ENCODE data around the gene COL23A1.
"Not testable (repeated sequence)": the region's sequence is repeated elsewhere in the genome, so short reads cannot be mapped to it uniquely, and the experiment has no call there.

COL23A1 gene

DNA sequence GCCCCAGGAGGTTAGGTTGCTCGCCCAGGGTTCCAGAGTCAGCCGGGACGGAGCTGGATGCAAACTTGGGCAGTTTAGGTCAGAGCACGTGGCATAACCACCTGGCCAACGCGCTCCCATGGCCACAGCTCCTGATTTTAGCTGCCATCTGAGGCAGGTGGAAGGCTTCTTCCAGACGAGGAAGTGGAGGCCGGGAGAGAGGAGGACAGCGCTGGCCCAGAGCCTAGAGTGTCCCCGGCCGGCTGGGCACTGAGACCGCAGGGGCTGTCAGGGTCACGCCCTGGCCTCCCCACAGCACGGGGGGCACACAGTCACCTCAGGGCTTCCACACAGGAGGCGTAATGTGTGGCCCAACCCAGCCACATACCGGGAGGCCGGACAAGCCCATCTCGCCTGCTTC, 341.4 kb downstream of the COL23A1 start:
- no peak for DNase-seq

DNA sequence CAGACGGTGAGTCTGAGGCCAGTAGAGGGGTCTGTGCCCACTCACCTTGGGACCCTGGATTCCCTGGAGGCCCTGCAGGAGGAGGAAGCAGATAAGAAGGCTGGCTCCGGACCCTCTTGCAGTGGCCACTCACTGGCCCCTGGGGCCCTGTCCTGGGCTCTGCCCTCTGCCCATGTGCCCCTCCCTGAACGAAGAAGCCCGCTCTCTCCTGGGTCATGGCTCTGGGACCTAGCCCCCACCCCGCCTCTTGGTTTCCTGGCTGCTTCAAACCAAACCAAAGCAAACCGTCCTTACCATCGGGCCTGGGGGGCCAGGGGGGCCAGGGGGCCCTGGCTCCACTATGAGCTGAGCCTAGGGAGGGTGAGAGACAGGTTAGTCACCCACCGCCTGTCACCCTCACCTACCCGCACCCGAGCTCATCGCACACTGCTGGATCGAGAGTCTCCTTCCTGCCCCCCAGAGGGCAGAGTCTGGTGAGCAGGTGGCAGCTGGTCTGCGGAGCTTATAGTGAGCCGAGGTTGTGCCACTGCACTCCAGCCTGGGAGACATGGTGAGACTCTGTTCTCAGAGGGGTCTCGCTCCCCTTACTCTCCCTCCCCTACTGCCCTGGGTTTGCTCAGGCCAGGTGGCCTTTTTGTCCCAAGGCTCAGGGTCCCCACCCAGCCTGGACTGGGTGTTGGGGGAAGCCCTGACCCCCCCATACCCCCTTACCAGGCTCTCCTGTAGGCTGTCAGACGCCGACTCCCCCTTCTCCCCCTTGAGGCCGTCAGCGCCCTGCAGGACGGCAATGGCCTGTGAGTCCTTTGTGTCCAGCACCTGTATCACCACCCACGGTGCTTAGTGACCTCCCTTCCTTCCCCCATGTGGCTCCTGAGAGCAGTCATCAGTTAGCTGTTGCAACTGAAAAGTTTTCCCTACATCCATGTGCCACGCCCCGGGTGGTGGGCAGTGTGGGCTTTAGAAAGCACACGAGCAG, 342.4 kb downstream of the COL23A1 start:
- DNase-seq = peak in 1 of 2 experiments; percentile 48

DNA sequence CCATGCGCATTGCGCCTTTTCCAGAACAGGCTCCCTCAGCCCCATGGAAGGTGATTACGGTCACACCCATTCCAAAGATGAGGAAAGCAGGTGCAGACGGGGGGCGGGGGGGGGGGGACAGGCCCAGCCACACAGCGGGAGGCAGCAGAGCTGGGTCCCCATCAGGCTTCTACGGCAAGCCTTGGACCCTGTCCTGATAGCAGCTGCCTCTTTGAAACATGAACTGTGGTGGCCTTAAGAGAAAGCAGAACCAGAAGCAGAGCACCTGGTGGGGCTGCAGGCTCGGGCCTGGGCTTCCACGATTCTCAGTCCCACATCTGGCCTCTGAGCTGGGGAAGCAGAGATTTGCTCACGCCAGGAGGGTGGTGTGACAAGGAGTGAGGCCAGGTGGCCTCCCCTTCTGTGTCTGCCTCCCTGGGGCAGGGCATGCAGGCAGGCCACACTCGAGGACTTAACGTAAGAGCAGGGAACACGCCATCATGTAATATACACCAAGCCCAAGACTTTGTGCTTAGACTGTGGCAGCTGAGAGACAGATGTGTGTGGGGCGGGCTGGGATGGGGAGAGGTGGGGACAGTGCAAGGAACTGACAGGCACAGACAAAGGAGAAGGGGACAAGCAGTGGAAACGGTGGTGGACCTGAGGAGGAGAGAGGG, 343.4 kb downstream of the COL23A1 start:
- DNase-seq = no peak

DNA sequence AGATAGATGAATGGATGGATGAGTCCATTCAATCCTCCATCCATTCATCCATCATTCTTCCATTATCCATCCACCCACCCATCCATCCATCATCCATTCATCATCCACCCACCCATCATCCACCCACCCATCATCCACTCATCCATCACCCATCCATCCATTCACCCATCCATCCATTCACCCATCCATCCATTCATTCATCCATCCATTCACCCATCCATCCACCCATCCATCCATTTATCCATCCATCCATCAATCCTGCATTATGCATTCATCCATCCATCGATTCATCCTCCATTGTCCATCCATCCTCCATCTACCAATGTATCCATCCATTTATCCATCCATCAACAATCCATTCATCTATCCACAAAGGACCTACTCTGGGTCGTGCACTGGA, 344.8 kb downstream of the COL23A1 start:
- DNase-seq = no peak

DNA sequence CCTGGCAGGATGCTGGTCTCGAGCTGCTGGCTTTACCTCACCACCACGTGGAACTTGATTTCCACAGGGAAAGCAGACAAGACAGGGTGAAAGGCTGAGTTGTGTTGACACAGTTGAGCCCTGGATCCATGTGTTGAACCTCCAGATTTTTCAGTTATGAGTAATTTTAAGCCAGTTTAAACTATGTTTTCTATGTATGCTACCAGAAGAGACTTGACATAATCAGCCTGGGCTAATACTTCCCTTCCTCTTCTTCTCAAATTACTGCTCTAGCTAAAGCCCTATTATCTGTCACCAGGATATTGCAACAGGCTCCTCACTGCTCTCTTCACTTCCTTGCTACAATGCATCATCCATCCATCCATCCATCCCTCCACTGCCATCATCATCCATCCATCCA, 345.6 kb downstream of the COL23A1 start:
- no peak for DNase-seq

DNA sequence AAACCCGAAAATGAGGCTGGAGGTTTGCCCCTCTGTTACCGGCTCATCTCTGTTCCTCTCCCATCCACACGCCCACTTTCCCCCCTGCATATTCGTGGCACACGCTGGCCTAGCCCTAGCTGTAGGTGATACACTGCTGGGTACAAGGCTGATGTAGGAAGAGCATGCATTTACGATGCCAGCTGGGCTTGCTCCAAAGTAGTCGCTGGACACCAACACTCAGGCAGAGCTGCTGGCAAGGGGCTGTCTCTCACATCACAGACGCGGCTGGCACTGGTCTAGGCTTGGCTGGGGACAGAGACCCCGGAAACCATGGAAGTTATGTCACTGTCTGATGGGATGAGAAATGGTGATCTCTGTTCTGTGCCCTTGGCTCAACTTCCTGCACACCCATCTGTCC, 347.8 kb downstream of the COL23A1 start:
- no peak for DNase-seq

DNA sequence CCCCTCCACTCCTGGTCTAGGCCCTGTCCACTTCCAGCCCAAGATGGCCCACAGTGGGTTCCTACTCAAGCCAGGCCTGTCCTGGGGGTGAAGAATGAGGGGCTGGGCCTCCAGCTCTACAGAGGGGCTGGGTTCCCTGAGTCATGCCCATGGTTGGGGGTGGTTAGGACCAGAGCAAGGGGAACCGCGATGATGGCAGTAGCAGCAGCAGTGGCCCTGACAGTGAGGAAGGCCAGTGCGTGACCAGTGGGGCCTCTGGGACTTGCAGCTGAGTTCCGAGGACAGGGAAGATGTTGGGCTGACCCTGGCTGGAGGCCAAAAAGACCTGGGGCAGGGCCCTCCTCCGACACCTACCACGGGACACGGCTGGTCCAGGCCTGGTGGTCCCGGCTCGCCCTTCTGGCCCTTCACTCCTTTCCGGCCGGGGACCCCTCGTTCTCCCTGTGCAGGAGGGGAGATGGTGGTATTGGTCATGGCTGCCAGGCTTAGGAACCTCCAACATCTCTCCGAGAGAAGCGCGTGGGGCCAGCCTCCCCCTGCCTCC, 348.4 kb downstream of the COL23A1 start:
- DNase-seq = no peak

DNA sequence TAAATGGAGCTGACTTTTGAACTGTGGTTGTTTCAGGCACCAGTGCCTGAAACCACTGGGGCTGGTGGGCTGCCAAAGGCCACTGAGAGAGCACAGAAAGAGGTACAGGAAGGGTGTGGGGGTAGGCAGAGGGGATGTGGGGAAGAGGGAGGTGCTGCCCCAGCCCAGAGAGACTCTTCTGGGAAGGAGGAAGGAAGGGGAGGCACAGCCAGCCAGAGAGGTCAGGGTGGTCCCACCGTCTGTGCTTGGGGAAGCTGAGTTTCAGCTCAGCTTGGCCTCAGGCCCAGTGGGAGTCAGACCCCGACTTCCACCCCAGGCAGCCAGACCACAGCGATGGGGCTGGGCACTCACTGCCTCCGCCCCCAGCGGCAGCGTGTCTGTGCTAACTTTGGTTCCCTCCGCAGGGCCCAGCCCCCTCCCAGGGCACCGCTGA, 348.9 kb downstream of the COL23A1 start:
- DNase-seq = peak in 1 of 2 experiments; percentile 44

DNA sequence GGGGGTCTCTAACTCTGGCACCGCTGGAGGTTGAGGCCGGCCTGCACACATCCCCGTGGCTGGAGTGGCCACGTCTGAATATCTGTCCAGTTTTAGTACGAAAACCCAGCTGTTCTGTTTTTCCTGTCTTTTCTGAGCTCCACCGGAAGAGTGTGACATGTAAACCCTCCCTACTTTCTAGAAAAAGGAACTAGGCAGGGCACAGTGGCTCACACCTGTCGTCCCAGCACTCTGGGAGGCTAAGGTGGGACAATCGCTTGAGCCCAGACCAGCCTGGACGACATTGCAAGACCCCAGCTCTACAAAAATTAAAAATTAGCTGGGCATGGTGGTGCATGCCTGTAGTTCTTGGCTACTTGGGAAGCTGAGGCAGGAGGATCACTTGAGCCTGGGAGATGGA, 349.4 kb downstream of the COL23A1 start:
- DNase-seq = no peak

DNA sequence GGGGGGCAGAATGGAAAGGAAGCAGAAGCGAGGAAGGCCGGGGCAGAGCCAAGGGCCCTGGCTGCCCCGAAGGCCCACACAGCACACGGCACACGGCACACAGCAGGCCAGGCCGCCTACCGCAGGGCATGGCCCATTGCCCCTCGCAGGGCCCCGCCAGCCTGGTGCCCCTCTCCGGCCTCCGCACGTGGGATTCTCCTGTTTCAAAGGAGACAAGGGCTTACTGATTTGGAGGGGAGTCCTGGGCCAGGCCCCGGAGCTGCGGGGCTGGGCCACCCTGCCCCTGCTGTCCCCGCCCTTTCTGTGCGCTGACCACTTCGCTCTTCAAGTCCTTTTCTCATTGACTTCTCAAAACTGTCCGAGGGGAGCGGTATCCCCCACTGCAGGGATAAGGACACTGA, 349.9 kb downstream of the COL23A1 start:
- no peak for DNase-seq

DNA sequence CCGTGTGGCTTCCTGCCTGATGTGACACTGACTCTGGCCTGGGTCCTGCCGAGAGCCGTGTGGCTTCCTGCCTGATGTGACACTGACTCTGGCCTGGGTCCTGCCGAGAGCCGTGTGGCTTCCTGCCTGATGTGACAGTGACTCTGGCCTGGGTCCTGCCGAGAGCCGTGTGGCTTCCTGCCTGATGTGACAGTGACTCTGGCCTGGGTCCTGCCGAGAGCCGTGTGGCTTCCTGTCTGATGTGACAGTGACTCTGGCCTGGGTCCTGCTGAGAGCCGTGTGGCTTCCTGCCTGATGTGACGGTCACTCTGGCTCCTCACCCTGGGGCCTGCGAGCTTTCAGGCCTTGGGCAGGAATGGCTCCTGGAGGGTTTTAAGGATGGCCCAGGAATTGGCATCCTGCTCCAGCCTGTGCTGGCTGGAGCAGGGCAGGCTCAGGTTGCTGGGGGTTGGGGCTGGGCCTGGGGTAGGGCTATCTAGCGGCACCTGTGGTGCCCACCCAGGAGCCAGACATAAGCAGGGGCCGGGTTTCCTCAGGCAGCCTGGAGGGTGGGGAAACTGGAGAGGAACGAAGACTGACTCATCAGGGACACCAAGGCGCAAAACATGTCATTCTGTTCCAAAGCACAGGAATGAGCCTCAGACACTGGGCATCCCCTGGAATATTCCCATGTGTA, 350.4 kb downstream of the COL23A1 start:
- DNase-seq = not testable (repeated sequence)

DNA sequence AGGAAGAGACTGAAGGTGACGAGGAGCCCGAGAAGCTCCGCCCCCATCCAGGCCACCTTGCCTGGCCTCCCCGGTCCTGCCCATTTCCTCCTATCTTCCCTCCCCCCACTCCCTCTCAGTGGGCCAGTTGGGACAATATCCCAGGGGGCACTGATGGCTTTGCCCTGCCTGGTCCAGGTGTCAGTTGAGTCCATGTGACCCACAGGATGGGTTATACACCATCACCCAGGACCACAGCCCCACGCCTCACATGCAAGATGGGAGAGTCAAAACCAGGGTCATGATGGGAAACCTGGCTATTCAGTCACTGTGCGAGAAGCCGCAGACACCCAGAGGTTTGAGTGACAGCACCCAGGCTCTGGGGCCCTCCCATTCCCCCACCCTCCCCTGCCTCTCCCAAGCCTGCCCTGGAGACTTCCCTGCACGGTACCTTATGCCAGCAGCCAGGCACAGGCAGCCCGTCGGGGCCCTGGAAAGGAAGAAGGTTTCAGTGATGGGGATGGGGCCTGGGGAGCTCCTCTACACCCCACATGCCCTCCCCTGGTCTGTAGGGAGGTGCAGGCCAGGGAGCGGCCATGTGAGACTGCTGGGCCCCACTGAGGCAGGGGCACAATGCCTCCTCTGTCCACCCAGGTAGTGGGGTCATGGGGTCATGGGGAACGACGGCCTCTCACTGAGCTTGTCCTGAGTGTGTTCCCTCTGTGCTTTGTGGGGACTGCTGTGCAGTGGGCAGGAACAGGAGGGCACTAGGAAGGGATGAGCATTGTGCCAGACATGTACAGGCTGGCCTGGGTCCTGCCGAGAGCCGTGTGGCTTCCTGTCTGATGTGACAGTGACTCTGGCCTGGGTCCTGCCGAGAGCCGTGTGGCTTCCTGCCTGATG, 351.2 kb downstream of the COL23A1 start:
- DNase-seq = no peak

DNA sequence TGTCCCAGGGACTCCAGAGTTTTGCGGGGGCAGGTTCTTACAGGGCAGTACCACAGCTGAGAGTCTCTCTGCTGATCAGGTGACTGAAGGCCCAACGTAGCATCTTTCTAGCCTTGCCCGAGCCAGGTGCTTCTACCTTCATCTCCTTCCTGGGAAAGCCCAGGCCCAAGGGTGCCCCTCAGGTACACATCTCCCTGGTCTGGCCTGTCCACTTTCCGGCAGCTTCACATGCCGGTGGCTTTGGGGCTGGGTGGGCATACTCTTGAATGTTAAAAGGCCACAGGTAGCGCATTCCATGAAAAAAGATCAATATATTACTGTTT, 351.9 kb downstream of the COL23A1 start:
- DNase-seq = no peak

DNA sequence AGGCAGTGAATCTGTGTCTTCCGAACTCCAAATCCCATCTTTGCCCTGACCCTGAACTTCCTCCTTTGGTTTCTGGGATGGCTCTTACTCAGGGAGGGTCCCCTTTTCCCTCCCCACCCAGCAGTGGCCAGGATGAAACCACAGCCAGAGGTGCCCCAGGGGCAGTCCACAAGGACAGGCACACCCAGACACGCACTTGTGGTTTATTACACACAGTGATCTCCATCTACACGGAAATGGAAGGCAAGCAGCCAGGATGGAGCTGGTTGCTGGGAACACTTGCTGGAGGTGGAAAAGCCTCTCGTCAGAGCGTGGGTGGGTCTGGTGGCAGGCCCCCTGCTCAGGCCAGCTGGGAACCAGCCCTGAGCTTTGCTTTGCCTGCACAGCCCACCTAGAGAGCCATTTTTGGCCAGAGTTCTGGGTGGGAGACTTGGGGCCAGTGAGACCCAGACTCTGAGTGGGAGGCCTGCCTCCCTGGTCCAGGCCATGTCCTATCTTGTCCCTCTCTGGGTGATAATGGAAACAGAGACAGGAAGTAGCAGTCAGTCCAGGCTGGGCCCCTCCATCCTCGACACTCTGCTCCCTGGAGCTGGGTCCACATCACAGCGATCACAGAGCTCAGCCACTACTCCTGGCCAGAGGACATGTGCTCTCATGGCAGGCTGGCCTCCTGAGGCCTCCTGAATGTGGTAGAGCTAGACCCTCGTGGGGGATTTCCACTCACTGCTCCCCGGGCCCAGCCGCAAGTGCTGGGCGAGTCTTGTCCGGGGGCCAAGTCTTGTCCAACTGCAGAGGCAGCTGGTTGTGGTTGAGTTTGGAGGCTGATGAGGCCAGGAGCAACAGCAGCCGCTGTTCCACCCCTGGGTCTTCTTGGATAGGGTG, 352.5 kb downstream of the COL23A1 start:
- DNase-seq = no peak

DNA sequence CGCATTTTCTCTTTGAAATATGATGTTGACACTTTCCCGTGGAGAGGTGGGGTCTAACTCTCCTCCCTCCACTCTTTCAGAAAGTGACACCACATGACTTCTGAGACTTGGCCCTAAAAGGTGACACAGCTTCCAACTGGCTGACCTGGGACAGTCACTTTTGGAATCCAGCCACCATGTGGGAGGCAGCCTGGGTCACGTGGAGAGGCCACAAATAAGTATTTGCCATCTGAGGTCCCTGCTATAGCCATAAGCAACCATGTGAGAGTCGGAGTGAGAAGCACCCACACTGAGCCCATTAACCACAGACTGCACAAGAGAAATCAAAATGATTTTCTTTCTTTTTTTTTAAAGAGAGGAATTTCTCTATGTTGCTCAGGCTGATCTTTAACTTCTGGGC, 353.5 kb downstream of the COL23A1 start:
- no peak for DNase-seq

DNA sequence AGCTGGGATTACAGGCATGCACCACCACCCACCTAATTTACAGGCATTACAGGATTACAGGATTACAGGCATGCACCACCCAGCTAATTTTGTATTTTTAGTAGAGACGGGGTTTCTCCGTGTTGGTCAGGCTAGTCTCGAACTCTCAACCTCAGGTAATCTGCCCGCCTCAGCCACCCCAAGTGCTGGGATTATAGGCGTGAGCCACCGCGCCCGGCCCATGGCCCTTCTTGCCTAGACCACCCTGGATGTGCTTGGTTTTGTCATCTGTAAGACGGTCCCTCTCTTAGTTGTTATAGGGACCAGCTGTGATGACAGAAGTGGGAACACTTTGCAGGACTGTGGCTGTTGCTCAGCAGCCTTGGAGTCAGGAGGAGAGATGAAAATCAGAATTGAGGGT, 354.1 kb downstream of the COL23A1 start:
- DNase-seq = no peak

DNA sequence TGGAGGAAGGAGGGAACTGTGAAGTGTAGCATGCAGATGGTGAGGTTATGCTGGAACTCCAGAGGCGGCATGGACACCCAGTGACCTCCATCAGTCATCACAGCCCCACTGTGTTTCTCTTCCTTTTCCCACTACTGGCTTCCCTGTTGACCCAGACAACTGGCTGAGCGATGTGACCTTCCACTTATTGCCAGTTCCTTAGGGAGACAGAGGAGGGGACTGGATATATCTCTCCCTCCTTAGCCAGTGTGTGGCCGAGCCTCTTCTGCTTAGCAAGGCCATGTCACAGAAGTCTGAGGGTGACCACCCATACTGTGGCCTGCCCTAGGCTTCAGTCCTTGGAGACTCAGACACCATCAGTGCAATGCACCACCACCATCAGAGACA, 354.6 kb downstream of the COL23A1 start:
- no peak for DNase-seq

DNA sequence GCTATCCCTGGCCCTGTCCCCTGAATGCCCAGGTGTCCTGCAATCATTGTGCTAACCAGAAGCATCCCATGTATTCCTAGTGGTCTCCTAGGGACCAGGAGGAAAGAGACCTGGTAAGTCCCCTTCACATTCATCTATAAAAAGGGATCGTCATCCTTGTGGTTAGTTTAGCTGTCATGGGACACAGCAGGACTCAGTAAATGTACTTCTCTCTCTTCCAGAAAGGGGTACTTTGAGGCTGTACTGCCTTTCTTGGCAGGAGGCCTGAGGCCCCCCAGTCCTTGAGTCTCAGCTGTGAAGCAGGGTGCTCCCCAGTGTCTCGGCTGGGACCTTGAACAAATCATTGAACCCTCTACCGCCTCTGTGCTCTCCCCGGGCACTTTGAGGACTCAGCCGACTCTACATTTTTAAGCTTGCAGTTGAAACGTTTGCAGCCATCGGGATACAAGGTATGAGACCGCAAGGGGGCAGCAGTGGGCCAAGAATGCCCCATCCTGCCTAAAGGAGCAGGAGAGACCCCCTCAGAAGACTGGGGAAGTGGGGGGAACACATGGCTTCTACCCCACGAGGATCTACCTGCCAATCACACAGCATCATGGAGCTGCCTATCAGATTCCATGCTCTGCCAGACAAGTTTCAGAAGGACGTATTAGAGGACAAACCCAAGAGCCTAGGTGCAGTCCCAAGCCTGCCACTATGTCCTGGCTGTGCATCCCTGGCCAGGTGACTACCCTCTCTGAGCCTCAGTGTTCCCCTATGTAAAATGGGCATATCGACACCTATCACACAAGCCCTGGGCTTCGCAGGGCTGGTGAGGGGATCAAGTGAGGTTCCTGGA, 355.2 kb downstream of the COL23A1 start:
- peak; percentile 88 to 90 for DNase-seq

DNA sequence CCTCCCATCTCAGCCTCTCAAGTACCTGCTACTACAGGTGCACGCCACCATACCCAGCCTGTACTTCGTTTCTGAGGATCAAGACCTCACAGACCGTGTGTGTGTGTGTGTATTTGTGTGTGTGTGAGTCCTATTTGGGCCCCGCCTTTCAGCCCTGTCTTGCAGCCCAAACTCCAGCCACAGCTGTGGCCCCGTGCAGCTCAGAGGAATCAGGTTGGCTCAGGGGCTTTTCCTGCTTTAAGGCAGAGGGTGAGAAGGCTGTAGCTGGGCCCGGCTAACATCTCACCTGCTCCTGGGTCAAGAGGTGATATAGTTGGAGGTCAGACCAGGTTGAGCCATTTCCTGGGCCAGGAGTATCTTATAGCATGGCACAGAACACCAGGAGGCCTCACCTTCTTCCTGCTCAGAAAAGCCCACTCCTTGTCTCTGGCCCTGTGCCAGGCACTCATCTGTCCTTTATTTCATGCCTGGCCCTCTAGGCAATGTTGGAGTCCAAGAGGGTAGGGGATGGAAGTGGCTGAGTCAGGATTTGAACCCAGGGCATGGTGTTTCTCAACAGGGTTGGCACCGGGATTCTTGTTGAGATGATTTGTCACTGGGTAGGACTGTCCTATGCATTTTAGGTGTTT, 356.0 kb downstream of the COL23A1 start:
- DNase-seq = no peak

DNA sequence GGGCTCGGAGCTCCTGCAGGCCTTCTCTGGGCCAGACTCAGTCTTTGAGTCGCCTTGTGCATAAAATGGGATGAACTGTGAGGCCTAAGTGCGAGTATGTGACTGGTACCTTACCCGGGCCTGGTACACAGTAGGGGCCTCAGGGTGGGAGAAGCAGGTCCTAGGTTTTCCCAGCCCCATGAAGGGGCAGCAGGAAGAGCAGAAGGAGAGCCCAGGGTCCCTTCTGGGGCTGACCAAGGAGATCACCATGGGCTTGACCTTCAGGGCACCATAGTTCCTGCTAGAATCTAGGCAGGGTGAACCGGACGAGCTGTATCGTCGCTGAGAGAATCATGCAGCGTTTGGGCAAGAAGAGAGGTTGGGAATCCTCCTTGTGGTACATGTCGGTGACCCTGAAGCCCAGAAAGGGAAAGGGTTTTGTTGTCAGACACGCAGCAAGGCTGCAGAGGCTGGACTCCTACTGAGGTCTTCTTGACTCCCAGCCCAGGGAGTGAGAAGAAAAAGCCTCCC, 357.2 kb downstream of the COL23A1 start:
- no peak for DNase-seq

Data from activated T-cell treated with anti-CD3 and anti-CD28 coated beads, Interleukin-2, amount 50 U/mL, for 48 hours (primary cell).